GM19099 (cell line): ENCODE results near the gene ZNF462.

Experiments
- POLR2A ChIP-seq: IDR thresholded peaks from 3 replicates; pipeline ENCODE4 v1.6.1; 2011; ENCODE audit warnings: low read depth; ENCODE audit not compliant: insufficient read length; ENCODE audit errors: extremely low read depth

ZNF462 gene

DNA sequence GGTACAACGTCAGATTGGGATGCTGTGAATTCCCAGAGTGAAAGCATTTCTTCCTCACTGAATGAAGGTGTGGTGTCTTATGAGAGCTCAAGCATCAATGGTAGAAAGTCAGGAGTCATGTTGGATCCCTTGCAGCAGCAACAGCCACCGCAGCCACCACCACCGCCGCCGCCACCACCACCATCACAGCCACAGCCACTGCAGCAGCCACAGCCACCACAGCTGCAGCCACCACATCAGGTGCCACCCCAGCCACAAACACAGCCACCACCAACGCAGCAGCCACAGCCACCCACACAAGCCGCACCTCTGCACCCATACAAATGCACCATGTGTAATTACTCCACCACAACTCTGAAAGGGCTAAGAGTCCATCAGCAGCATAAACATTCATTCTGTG lies 62.4 kb downstream of the ZNF462 start:
- no peak for TF ChIP-seq POLR2A

DNA sequence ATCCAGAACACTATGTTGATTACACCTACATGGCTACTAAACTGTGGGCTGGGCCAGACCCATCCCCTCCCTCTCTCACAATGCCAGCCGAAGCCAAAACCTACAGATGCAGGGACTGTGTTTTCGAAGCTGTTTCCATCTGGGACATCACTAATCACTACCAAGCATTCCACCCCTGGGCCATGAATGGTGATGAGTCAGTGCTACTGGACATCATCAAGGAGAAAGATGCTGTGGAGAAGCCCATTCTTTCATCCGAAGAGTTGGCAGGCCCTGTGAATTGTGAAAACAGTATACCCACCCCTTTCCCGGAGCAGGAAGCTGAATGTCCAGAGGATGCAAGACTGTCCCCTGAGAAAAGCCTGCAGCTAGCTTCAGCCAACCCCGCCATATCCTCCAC lies 65.0 kb downstream of the ZNF462 start:
- TF ChIP-seq POLR2A: no peak

DNA sequence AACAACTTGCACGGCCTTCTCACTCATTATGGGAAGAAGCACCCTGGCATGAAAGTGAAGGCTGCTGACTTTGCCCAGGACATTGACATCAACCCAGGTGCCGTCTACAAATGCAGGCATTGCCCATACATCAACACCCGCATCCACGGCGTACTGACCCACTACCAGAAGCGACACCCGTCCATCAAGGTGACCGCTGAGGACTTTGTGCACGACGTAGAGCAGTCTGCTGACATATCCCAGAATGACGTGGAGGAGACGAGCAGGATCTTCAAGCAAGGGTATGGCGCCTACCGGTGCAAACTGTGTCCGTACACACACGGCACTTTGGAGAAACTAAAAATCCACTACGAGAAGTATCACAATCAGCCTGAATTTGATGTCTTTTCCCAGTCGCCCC lies 65.4 kb downstream of the ZNF462 start:
- no peak for TF ChIP-seq POLR2A

DNA sequence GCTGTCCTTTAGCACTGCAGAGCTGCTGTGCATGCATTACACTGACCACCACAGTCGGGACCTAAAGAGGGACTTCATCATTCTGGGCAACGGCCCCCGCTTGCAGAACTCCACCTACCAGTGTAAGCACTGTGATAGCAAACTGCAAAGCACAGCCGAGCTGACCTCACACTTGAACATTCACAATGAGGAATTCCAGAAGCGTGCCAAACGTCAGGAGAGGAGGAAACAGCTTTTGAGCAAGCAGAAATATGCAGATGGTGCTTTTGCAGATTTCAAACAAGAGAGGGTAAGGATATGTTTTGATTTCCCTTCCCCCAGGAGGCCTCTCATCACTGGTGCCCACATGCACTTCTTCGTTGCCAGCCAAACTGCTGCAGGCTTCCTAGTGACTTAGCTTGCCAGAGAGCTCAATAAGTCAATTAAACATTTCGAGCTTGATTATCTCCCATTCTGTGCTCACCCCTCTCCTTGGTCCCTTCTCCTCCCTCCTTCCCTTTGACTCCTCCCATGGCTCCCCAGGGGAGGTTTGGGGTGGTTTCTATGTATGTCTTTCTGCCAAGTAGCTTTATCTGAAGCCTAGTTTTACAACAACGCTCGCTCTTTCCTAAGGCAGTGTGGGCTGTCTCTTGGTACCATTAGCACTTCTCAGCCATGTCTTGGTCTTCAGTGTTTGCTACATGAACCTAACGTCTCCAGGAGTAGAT lies 66.7 kb downstream of the ZNF462 start:
- no peak for TF ChIP-seq POLR2A

DNA sequence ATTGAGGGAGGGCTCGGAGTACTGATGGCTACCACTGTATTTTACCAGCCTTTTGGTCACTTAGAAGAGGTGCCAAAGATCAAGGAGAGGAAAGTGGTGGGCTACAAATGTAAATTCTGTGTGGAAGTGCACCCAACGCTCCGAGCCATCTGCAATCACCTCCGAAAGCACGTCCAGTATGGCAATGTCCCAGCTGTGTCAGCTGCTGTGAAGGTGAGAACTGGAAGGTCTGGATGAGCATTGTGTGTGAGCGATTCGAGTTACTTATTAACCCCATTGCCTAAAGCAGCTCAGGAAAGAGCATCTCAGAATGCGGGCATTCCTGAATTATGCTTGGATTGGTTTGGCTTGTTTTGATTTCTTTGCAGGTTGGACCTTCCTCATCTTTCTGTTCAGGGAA lies 67.5 kb downstream of the ZNF462 start:
- TF ChIP-seq POLR2A: no peak

DNA sequence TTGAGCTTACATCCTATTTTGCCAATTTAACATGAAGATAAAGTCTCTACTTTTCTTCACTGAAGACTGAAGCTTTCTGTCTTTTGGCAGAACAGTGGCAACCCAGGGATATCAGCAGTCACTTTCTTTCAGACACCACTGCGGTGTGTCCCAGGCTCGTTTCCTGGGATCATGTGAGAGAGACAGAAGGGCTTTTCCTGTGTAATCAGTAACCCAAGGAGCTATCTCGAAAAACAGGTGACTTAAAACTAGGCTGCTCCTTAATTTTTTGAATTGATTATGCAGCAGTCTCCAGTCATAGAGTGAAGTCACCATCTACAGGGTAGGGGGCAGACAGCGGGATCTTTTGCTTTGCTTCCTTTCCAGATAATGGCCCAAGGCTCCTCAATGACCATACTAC lies 68.5 kb downstream of the ZNF462 start:
- TF ChIP-seq POLR2A: no peak

DNA sequence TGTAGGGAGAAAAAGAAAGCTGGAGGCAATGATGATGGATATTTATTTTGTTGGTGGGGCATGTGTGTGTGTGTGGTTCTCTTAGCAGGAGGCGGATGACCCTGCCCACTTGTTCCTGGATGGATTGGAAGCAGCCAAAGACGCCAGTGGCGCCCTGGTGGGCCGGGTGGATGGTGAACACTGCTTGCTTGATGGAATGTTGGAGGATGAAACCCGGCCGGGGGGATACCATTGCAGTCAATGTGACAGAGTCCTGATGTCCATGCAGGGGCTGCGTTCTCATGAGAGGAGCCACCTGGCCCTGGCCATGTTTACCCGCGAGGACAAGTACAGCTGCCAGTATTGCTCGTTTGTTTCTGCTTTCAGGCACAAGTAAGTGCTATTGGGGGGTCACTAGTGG lies 69.2 kb downstream of the ZNF462 start:
- TF ChIP-seq POLR2A: no peak

DNA sequence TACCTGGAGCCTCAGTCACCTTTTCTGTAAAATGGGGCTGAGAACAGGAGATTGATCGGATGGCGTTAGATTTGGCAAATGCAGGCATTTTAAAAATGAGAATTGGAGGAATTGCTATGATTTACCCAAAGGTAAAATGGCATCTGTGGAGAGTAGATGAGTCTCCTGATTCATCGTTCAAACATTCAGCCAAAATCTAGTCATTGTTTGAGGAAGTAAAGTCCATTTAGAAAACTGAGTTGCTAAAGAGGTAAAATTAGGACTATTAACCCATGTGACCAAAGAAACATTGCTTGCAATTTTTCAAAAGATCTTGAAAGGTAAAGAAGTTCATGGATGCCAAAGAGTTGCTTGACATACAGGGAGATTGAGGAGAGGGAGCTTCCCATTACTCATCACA lies 69.7 kb downstream of the ZNF462 start:
- no peak for TF ChIP-seq POLR2A

DNA sequence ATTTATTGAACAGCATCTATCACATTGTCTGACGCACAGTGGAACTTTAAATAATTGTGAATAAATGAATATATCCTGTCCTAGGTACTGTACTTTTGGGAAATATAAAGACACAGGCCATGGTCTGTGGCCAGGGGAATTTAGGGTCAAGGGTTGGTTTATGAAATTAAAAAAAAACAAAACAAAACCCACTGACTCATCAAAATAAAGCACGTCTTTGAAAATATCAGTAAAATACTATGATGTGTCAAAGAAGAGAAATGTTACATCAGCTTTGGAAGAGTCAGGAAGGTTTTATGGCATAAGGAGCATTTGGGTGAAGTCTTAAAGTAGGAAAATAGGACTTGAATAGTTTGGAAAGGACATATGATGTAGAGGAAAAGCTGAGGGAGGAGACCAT lies 70.5 kb downstream of the ZNF462 start:
- TF ChIP-seq POLR2A: no peak

DNA sequence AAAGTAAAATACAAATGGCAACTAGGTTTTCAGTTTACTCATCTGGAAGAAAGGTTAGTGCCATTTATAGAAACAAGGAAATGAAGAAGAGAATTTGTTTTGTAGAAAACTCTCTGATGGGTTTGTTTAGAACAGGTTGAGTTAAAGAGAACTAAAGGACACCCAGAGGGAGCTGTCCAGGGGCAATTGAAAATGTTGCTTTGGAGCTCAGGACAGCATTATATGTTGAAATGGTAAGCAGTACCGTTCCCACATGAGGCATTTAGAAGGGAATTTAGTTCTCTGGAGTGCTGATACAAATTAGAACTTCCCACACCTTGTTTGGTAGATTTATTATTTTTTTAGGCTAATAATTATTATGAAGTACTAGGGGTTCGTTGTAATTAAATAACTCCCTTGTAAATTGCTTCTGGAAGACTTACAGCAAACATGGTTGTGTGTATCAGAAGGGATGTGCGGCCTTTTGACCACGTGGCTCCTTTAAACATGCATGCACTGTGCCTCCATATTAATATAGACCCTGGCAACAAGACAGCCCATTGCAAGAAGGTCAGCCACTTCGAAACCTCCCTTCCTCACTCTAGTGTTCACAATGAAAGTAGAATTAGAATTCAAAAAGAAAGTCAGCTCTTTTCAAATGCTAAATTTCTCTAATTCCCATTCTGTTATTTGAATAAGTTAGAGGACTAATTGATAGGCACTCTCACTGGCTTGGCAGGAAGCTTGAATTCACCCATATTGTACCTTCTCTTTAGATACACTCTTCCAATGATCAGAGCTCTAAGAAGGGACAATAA lies 71.7 kb downstream of the ZNF462 start:
- no peak for TF ChIP-seq POLR2A

DNA sequence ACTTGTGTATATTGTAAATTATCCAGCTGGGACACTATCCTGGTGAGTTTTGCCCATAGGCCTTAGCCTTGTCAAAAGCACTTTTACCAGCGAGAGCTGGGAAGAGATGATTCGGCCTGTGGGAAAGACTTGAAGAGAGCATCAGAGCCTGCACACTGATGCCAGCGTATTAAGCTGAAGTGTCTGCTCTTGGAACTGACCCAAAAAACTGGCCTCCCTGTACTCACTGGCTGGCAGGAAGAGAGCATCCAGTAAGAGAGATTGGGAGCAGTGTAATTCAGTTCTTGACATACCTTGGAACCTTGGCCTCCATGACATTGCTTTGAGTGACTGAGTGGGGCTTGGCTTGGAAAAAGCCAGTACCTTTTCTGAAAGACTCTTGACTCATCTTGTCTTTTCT lies 73.7 kb downstream of the ZNF462 start:
- TF ChIP-seq POLR2A: no peak

DNA sequence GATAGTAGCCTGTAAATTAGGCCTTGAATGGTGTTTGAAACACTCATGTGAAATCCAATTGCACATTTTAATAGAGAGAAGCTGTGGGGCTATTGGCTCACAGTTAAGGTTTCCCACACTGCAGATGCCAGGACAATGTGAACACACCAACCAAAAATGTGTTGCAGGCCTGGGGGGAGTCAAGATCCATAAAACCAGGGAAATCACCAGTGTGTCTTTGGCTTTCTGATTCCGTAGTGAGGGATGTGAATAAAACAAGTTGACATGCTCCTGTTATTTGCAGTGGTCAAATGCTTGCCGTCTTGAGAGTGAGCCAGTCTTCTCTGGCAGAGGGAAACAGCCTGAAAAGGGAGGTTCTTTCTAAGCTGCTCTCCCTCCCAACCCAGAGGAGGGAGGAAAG lies 79.0 kb downstream of the ZNF462 start:
- no peak for TF ChIP-seq POLR2A

DNA sequence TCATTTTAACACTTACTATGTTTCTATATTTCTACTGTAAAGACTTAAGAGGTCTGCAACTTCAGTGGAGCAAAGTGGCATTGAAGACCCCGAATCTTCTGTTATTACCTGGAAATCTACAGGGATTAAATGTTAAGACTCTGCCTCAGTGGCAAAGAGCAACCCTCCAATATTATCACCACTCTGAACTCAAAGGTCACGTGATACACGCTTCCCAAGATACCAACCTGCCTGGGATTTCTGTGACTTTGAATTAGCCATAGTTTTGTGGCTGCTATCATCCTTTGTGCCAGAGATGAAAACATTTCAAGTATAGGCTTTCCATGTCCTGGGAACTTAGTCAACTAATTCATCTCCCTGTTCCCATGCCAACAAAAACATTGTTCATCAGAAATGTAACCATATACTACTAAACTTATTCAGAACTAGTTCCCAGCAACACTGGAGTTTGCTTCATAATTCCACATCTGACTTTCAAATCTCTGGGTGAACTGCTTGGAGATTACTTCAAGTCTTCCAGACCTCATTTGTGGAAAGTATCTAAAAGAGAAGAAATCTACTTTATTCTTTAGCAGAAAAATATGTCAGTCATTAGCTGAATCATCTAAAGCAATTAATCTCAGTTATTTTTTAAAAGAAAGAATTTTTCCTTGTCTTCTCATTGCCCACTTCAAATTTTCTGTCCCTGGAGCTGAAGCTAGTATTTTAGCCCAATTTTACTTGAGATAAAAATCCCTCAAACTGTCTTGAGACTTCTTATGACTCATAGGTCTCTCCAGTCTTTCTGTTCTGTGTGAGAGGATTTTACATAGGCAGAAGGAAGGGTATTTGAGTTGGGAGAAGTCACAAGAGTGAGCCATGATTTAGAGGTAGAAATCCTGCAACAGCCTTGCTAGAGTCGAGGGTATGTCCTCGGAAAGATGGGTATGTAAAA lies 83.0 kb downstream of the ZNF462 start:
- TF ChIP-seq POLR2A: no peak

DNA sequence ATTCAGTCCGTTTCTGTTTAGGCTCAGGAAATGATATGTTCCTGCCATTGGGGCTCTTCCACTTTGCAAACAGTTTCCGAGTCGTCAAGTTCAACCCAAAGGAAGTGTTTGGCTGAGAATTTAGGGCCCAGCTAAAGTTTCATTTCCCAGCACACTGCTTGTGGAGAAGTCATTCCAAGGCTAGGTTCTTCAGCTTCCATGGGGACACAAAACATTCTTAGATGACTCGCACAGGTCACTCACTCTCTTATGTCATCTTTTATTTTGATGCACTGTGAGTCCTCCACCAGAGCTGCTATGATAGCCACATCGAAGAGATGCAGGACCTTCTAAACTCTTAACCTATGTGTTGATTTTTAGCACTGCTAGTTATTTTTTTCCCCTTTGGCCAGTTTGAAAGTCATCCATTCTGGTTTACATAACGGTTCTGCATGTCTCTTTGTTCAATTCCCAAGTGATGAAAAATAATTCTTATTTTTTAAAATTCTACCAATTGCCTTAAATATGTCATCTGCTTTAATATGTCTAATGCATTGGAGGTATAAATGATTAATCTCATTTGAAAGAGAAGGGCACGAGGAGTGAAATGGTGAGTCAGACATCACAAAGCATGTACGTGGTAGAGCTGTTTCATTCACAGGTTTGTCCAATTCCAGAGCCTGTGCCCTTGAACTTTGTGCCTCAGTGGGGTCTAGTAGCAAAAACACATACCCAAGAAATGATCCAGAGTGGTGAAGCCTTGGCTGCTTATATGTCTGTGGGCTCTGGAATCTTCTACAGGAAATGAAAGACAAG lies 84.3 kb downstream of the ZNF462 start:
- no peak for TF ChIP-seq POLR2A

DNA sequence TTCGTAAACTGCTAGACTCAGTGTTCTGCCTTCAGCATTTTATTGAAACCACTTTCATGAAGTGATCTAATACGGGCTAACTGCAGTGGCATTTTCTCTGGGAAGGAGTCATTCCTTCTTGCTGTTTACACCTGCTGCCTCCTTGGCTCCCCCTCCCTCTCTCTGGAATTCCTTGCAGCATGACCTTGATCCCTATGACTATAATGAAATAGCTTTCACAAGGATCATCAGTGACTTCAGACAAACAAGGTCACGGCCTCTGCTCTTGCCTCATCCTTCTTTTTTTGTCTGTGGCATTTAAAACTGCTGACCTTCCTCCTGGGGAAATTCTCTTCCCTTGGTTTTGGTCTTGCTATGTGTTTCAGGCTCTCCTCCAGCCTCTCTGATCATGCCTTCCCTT lies 90.2 kb downstream of the ZNF462 start:
- no peak for TF ChIP-seq POLR2A
